GM21390 (cell line): Measurements from ENCODE around the gene AFMID.
A peak's percentile ranks its signal among the peaks of the same experiment; 100 is the strongest.
"Not testable (repeated sequence)": the region's sequence is repeated elsewhere in the genome, so short reads cannot be mapped to it uniquely, and the experiment has no call there.

Experiments used
- ATAC-seq: cut with Tn5 transposase; IDR thresholded peaks from one replicate; pipeline ENCODE4 v1.9.1; 2021; ENCODE audit not compliant: unreplicated experiment

The AFMID gene

DNA sequence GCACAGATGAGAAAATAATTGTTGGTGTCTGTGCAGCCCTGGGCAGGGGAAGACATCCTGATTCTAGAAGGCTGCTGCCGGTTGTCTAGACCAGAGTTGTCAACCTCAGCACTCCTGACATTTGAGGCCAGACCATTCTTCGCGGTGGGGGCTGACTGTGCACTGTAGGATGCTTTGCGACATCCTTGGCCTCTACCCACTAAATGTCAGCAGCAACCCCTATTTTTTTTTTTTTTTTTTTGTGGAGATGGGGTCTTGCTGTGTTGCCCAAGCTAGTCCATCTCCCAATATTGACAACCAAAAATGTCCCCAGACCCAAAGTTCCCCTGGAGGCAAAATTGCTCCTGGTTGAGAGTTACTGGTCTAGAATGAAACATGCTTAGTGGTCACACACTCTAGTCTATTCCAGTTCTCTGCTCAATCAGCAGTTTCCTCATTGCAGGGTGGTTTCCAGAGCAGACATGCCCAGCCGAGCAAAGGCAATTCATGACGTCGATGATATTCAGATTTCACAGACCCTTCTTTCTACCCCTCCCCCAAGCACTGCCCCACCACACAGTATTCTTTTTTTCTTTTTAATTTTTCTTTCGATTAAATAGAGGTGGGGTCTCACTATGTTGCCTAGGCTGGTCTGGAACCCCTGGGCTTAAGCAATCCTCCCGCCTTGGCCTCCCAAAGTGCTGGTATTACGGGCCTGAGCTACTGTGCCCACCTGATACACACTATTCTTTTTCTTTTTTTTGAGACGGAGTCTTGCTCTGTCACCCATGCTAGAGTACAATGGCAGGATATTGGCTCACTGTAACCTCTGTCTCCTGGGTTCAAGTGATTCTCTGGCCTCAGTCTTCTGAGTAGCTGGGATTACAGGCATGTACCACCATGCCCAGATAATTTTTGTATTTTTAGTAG is 32.0 kb upstream of the AFMID start:
- ATAC-seq = peak; percentile 37

- no peak for ATAC-seq
Observed at GRCh38 chr17:78159575-78160158, 27.5 kb upstream of the AFMID start.

- ATAC-seq = no peak
Observed at GRCh38 chr17:78163881-78164747, 23.0 kb upstream of the AFMID start.

- no peak for ATAC-seq
Observed at GRCh38 chr17:78164748-78165607, 22.2 kb upstream of the AFMID start.

DNA sequence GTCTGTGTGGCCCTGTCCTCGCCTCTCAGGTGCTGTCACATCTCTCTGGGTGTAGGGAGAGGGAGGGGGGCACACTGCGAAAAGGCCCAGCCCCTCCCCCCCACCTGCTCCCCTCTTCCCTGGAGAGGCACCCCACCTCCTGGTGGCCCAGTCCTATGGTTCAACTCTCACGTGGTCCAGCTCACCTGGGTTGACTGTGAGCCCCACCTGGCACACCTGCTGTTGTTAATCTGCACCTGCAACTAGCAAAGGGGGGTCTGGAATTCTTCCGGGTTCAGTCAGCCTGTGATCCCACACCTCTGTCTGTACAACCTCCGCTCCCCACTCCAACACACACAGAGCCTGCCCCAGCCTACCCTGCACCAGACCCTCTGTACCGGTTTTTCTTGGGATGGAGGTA is 20.7 kb upstream of the AFMID start:
- ATAC-seq = no peak

GRCh38 chr17:78168242-78168902 is 18.8 kb upstream of the AFMID start, which contains the start of gene SYNGR2:
Gene SYNGR2 (plus strand): TSS chr17:78168581. CDS start chr17:78168617, 36 bp downstream.
- ATAC-seq = peak; percentile 62

DNA sequence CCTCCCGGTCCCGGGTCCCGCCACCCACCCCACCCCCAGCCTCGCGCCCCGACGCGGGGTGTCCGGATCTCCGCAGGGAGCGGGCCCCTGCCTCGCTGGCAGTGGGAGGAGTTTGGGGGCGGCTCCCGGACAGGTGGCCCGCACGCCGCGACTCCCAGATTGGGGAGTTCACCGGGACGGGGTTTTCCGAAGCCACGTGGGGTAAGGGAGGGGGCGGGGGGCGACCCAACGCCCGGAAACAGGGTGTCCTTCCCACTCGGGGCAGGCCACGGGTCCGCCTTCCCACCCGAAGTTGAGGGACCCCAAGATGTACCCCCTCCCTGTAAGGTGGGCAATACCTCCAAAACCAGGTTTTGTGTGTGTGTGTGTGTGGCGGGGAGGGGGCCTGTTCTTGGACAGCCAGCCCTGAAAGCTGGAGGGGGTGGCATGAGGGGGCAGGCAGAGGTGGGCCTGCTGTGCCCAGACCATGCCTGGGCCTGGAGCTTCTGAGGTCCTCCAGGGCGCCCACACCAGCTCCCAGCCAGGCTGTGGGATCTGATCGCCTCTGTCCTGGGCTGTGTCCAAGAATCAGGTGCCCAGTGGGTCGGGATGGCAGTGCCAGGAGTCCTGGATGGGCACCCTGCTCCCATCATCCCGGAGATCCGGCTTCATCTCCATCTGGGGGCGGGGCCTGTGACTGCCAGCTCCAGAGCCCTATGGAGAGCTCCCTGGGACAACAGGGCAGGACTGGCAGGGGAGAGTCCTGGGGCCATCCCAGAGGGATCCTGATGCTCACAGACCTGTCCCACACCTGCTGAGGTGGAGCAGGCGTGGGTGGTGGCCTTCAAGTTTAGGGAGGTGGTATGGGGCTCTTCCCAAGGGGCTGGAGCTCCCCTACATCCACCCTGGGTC is 18.0 kb upstream of the AFMID start:
- peak; percentile 28 for ATAC-seq

DNA sequence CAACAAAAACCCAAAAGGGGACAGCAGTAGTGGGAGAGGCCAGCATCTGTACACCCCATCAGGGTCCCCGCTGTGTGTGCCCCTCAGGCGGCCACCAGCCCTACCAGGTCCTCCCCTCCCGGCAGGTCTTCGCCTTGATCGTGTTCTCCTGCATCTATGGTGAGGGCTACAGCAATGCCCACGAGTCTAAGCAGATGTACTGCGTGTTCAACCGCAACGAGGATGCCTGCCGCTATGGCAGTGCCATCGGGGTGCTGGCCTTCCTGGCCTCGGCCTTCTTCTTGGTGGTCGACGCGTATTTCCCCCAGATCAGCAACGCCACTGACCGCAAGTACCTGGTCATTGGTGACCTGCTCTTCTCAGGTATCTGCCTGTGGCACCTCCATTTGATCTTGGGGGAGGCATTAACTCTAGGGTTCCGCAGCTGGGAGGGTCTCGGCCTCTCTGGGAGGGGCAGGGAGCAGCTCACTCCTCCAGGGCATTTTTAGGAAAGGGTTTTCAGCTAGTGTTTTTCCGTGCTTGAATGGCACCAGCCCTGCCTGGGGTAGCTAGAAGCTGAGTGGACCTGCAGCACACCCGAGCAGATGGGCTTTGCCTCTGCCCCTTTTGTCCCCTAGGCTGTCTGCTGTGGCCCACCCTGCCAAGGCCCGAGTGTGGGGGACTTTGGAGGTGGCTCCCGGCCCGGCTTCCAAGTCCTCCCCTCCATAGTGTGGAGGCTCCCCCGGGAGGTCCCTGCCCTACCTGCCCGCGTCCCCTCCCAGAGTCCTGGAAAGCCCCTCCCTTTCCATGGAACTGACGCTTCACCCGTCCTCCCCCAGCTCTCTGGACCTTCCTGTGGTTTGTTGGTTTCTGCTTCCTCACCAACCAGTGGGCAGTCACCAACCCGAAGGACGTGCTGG is 16.2 kb upstream of the AFMID start:
- no peak for ATAC-seq

DNA sequence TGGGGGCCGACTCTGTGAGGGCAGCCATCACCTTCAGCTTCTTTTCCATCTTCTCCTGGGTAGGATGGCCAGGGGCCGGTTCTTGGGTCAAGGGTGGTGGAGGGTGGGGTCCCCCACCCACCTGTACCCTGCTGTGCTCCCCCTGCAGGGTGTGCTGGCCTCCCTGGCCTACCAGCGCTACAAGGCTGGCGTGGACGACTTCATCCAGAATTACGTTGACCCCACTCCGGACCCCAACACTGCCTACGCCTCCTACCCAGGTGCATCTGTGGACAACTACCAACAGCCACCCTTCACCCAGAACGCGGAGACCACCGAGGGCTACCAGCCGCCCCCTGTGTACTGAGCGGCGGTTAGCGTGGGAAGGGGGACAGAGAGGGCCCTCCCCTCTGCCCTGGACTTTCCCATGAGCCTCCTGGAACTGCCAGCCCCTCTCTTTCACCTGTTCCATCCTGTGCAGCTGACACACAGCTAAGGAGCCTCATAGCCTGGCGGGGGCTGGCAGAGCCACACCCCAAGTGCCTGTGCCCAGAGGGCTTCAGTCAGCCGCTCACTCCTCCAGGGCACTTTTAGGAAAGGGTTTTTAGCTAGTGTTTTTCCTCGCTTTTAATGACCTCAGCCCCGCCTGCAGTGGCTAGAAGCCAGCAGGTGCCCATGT is 15.4 kb upstream of the AFMID start:
- not testable (repeated sequence) for ATAC-seq

- no peak for ATAC-seq
Observed at GRCh38 chr17:78172249-78173051, 14.7 kb upstream of the AFMID start.

GRCh38 chr17:78173097-78173715 is 14.0 kb upstream of the AFMID start:
- ATAC-seq = peak; percentile 41

DNA sequence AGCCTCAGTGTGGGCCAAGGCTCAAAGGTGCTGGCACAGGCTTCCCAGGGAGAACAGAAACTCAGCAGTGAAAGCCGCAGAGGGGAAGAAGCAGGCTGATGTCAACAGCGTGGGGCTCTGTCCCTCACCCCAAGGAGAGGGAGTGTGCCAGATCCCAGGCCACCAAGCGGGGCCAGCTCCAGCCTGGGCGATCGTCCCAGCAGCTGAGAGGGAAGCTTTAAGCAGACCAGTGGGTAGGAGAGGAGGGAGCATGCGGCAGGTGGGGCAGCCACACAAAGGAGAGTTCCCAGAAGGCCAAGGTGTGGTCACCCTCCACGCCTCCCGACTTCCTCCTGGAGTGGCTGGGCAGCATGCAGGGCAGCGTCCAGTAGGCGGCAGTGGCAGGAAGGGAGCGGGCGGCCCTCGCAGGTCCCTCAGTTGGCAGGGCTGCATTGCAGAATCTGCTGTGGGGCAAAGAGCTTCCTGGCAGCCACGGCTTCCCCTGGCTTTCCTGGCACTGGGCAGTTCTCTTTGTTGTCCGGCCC is 12.8 kb upstream of the AFMID start:
- ATAC-seq = no peak

DNA sequence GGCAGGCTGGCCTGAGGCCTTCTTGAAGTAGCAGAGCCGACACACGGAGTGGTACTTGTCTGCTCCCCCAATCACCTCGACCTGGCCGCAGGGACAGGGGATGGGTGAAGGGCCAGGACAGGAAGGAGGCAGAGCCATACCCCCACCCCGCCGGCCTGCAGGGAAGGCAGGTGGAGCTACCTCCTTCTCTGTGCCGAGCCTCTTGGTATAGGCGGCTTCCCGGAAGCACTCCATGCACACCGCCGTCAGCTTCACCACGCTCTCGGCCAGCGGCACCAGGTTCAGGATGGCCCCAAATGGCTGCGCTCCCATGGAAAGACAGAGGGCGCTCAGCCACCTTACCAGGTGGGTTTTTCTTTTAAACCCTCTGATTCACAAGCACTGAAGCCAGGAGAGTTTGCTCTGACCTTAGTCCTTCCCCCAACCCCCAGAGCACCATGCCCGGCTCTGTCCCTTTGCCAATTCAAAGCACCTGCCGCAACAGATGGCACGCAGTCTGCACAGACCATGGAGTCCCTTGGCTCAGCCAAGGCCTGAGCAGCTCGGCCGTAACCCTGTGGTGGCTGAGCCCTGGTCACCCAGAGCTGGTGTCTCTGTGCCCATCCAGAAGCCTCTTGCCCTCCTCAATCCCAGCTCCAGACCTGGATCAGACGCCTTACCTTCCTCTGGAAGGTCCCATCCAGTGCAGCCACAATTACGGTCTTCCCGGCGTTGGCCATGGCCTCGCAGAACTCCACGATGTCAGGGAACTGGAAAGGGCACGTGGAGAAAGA is 12.1 kb upstream of the AFMID start:
- ATAC-seq = no peak

- ATAC-seq = no peak
Observed at GRCh38 chr17:78175643-78175981, 11.6 kb upstream of the AFMID start.

GRCh38 chr17:78176548-78177025 is 10.6 kb upstream of the AFMID start:
- no peak for ATAC-seq
